ENCODE results near the gene C6orf89.

C6orf89 gene, protein sequence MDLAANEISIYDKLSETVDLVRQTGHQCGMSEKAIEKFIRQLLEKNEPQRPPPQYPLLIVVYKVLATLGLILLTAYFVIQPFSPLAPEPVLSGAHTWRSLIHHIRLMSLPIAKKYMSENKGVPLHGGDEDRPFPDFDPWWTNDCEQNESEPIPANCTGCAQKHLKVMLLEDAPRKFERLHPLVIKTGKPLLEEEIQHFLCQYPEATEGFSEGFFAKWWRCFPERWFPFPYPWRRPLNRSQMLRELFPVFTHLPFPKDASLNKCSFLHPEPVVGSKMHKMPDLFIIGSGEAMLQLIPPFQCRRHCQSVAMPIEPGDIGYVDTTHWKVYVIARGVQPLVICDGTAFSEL

GRCh38 chr6:36885461-36886401, at the start of gene C6orf89:
Gene C6orf89 (plus strand): TSS chr6:36885952. CDS start chr6:36899445, 13,493 bp downstream.
- peak; percentile 92 to 96 for DNase-seq (ENCODE audit: low read depth in 2 of 2)

DNA sequence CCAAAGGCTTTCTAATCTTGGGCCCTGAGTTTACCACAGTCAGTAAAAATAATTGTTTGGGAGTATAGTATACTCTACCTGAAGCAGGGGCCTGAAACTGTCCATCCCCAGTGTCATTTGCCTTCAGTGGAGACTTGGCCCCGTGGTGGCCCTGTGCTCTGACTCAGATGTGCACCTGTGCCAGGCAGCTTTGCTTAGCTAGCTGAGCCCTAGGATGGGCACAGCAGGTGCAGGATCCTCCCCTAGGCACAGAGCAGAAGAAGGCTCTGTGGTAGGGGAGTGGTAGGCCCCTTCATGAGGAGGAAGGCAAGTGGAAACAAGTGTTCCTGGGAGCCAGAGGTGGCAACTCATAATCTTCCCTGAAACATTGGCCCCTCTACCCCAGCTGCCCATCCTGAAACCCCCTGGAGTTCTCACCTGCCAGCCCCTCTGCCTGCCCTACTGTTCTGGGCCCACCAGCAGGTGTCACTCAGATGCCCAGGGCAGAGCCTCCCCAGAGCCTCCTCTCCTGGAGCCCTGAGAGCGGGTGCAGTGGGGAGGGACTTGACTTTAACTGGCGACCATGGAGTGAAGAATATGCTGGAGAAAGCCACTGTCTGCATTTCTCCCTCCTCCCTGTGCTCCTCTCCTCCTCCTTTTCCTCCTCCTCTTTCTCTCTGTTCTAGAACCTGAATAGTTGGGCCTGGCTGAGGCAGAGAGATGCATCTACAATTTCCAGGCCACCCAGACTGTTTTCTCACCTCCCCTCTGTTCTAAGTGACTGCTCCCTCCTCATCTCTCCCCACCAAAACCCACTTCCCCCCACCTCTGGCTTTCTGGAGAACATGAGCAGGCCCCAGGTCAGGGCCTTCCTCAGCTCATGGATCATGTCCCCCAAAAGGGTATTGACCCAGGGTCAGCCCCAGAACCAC, 49.4 kb upstream of the C6orf89 start:
- no peak for DNase-seq (ENCODE audit: low read depth in 2 of 2)

DNA sequence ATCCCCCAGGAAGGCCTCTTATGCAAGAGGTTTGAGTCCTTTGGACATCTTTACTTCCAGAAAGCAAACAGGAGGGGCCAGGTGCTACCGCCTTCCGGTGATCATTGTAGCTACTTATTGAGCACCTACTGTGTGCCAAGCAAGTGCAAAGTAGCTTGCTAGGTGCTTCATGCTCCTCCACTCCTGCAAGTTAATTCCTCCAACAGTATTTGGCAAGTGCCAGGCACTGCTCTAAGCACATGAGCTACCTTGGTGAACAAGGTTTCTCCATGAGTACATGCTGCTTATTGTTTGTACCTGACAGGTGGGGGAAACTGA, 48.8 kb upstream of the C6orf89 start:
- DNase-seq (ENCODE audit: low read depth in 2 of 2), result no peak

GRCh38 chr6:36837686-36838085, 48.1 kb upstream of the C6orf89 start:
- DNase-seq (ENCODE audit: low read depth in 2 of 2), result no peak

- DNase-seq (ENCODE audit: low read depth in 2 of 2), result no peak
These were observed 46.6 kb upstream of the C6orf89 start, which contains the start of gene CPNE5 for GRCh38 chr6:36838896-36839748. Gene CPNE5 (minus strand): TSS chr6:36839444. CDS start chr6:36839377, 67 bp downstream.

DNA sequence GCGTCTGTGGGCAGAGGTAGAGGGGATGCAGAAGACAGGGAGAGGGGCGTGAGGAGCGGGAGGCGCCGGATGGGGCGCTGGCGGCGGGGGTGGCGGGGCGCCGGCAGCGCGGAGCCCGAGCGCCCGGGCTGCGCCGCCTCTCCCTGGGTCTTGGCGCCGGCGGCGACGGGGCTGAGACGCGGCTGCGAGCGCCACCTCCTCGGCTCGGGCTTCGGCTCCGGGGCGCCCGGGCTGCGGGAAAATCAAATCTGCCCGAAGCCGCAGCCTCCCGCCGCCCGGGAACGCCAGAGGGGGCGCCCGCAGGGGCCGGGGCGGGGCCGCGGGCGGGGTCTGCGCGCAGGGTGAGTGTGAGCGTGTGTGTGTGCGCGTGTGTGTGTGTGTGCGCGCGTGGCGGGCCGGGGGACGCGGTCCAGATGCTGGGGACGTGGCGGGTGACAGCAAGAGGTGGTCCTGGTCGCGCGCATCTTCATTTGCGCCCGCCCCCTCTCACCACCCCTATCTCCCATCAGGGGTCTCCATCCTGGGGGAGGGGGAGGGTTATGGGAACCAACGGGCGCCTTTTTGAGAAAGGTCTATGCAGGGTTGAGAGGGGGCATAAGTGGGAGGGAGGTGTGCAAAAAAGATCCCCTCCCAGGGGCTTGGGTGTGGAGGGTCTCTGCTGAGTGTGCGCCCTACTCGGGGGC, 45.9 kb upstream of the C6orf89 start:
- peak; percentile 37 to 38 for DNase-seq (ENCODE audit: low read depth in 2 of 2)

- peak in 1 of 2 donors; percentile 13 for DNase-seq (ENCODE audit: low read depth in 2 of 2)
These were observed 45.0 kb upstream of the C6orf89 start for GRCh38 chr6:36840432-36841403.

DNA sequence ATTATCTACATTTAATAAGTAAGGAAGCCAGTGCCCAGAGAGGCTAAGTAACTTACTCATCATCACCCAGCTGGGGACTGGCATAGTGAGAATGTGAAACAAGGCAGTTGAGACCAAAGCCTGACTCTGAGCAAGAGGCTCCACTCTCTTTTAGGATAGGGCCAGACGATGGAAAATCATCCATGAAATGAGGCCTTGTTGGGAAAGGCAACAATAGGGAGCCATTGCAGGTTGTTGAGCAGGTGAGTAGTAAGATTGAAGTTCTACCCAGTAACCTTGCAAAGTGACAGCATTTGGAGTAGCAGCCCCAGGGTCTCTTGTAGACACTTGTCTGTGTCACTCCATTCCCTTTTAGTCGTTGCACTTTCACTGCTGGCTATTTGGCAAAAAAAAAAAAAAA, 44.0 kb upstream of the C6orf89 start:
- DNase-seq (ENCODE audit: low read depth in 2 of 2), result no peak

DNA sequence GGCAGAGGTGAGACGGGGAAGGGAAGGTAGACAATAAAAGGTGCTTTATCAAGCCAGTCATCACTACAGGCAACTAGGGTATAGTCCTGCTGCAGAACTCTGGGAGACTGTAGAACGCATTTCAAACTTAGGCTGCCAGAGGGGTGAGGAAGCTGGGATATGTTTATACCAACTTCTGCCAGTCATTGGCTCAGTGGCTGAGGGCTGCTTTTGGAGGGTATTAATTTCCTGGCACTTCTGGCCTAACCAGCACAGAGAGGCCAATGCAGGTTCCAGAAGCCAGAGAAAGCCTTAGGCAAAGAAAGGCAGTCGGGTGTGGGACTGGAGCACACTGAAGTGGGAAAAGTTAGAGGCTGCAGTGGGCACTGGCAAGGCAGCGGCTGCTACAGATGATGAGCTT, 42.6 kb upstream of the C6orf89 start:
- no peak for DNase-seq (ENCODE audit: low read depth in 2 of 2)

DNA sequence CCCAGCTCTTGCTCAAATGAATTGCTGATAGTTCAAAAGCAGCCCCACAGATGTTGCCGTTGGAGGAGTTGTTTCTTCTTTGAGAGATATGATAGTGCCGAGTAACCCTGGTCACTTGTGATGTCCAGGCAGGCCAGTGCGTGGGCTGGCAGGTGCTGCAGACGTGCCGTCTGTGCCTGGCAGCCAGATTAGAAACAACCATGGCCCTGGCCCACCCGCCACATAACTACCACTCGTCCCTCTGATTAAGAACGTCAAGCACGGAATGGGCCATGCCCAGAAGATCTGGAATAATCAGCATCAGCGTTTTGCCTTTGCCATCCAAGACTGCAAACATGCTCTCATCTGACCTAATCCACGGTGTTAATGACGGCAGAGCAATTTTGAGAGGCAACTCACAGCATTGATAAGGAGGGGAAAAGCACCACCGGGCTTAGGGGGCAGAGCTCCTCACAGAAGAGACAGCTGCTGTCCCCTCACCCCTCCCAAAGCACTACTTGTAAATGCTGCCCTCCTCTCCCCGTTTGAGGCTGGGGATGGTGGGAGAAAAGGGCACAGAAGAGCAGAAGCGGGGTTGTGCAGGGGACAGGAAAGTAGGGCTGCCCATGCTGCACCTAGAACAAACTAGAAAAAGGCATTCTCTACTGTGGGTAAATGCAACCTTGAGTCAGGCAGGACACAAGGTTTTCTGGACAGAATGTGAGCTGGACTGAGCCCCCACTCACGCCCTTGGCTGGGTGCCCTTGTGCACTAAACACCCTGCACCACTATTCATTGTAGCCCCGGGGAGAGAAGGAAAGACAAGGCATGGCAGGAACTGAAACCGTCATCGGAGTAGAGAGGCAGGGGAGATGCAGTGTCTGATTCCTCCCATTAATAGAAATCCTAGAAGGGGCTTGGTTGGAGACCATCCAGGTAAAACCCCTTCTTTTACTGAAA, 41.3 kb upstream of the C6orf89 start:
- no peak for DNase-seq (ENCODE audit: low read depth in 2 of 2)

- no peak for DNase-seq (ENCODE audit: low read depth in 2 of 2)
These were observed 40.5 kb upstream of the C6orf89 start for GRCh38 chr6:36845233-36845632.

DNA sequence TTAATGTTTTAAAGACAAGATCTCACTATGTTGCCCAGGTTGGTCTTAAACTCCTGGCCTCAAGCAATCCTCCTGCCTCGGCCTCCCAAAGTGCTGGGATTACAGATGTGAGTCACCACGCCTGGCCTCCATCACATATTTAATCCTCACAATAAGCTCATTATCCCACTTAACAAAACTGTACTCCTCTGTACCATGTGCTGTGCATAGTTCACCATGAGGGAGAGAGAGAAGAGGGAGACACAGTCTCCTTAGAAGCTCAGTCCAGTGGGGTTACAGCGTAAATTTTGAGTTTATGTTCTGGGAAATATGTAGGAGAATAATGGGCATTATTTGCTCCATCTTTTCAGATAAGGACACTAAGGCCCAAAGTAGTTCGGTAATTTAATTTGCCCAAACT, 38.6 kb upstream of the C6orf89 start:
- DNase-seq (ENCODE audit: low read depth in 2 of 2), result no peak

- DNase-seq (ENCODE audit: low read depth in 2 of 2), result no peak
These were observed 37.8 kb upstream of the C6orf89 start for GRCh38 chr6:36847991-36848390.

DNA sequence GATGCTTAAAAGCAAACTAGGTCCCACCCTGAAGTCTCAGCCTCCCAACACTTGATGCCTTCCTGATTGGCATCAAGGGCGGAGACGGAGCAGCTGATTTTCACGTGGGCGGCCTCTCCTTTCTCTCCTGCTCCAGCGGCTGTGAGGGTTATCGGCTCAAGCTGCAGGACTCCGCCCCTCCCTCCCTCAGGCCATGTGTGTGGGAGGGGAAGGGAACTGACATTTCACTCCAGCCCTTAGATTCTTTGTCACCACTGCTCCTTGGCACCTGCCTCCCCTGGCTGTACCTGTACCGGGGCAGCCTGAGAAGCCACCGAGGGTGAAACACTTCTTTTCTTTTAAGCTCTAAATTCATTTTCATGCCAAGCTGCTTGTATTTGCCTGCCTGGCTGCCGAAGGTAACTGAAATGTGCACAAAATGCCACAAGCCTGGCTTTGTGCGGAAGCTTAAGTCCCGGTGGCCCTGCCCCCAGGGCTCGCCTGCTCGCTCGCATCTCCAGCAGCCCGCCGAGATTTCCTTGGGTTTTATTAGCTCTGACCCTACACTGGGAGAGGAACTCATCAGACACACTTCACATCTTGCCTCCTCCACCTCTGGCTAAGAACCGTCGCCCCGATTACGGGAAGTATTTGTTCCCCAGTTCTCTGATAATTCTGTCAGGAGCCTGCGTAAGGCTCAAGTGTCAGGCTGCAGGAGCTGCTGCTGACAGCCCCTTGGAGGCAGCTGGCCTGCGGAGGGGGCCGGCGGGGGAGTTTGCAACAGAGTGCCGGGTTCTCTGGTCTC, 36.9 kb upstream of the C6orf89 start:
- no peak for DNase-seq (ENCODE audit: low read depth in 2 of 2)

GRCh38 chr6:36850021-36850420, 35.7 kb upstream of the C6orf89 start:
- no peak for DNase-seq (ENCODE audit: low read depth in 2 of 2)

- DNase-seq (ENCODE audit: low read depth in 2 of 2), result peak in 1 of 2 donors; percentile 28
These were observed 34.6 kb upstream of the C6orf89 start for GRCh38 chr6:36851149-36851614.

- no peak for DNase-seq (ENCODE audit: low read depth in 2 of 2)
These were observed 34.1 kb upstream of the C6orf89 start for GRCh38 chr6:36851626-36852025.
